Keratinocyte (primary cell): ENCODE data around the gene APOF. TPM values are rescaled to one million over a fixed set of nuclear protein-coding genes. Genes with fewer than 3 reads are reported as not detected.

Experiments
- DNase-seq: peaks from one replicate; pipeline ENCODE4 v3.0.0-alpha.2; 2011; ENCODE audit warnings: low read depth, missing footprints, low spot score
- FAIRE-seq: peaks from 2 replicates; lab custom pipeline; 2011; peaks lifted over from hg19 to GRCh38; lab: Jason Lieb, UNC
- H2AFZ ChIP-seq: 2 replicates; pipeline ENCODE4 v1.6.0; 2012; ENCODE audit warnings: low read length, control low read depth, inconsistent platforms; ENCODE audit not compliant: control insufficient read depth
- H3K27ac ChIP-seq: 2 replicates; pipeline ENCODE4 v1.5.1; 2011; ENCODE audit warnings: low read length; ENCODE audit not compliant: control insufficient read depth, insufficient read depth
- H3K27me3 ChIP-seq: 3 replicates; pipeline ENCODE4 v1.6.0; 2011; ENCODE audit warnings: low read length; ENCODE audit not compliant: control insufficient read depth, insufficient read depth; ENCODE audit errors: extremely low read depth
- H3K36me3 ChIP-seq, 2 experiments: 2 replicates in 1 of 2; 3 replicates in 1 of 2; pipeline ENCODE4 v1.5.1; 2011; ENCODE audit warnings: low read length in 2 of 2, mild to moderate bottlenecking in 1 of 2; ENCODE audit not compliant: control insufficient read depth in 2 of 2, insufficient read depth in 2 of 2; ENCODE audit errors: extremely low read depth in 1 of 2
- H3K4me1 ChIP-seq: 3 replicates; pipeline ENCODE4 v1.5.1; 2011; ENCODE audit warnings: low read length; ENCODE audit not compliant: control insufficient read depth, insufficient read depth; ENCODE audit errors: extremely low read depth
- H3K4me2 ChIP-seq: 3 replicates; pipeline ENCODE4 v1.6.0; 2011; ENCODE audit warnings: low read depth, low read length; ENCODE audit not compliant: control insufficient read depth, insufficient read depth; ENCODE audit errors: extremely low read depth
- H3K4me3 ChIP-seq, 3 experiments: fragments of 200-600 bp in 1 of 3; sonication (generic) in 1 of 3; 2 replicates in 2 of 3; 3 replicates in 1 of 3; pipeline ENCODE4 v1.5.1; 2011 to 2016; ENCODE audit warnings: low read length in 3 of 3, mild to moderate bottlenecking in 3 of 3, control low read depth in 2 of 3, inconsistent platforms in 1 of 3, low read depth in 1 of 3, mixed read lengths in 1 of 3, mixed run types in 1 of 3, moderate library complexity in 1 of 3; ENCODE audit not compliant: control insufficient read depth in 2 of 3, insufficient read depth in 2 of 3; ENCODE audit errors: extremely low read depth in 1 of 3
- H3K79me2 ChIP-seq: 2 replicates; pipeline ENCODE4 v1.6.0; 2012; ENCODE audit warnings: low read length; ENCODE audit not compliant: control insufficient read depth, insufficient read depth
- H3K9ac ChIP-seq: 3 replicates; pipeline ENCODE4 v1.6.0; 2011; ENCODE audit warnings: low read length; ENCODE audit not compliant: control insufficient read depth, insufficient read depth; ENCODE audit errors: extremely low read depth
- H3K9me1 ChIP-seq: 3 replicates; pipeline ENCODE4 v1.6.0; 2011; ENCODE audit warnings: low read length; ENCODE audit not compliant: control insufficient read depth, insufficient read depth; ENCODE audit errors: extremely low read depth
- H3K9me3 ChIP-seq: 2 replicates; pipeline ENCODE4 v1.5.1; 2012; ENCODE audit warnings: low read depth, low read length; ENCODE audit not compliant: control insufficient read depth
- H4K20me1 ChIP-seq: 3 replicates; pipeline ENCODE4 v1.6.0; 2011; ENCODE audit warnings: low read length; ENCODE audit not compliant: control insufficient read depth, insufficient read depth; ENCODE audit errors: extremely low read depth
- CTCF ChIP-seq, 3 experiments: IDR thresholded peaks in 1 of 3; conservative IDR thresholded peaks in 1 of 3; optimal IDR thresholded peaks in 1 of 3; 2 replicates in 2 of 3; 3 replicates in 1 of 3; pipeline versions ENCODE3 to v1.5.1; 2011; ENCODE audit warnings: low read length in 3 of 3, mild to moderate bottlenecking in 3 of 3, moderate library complexity in 2 of 3, control low read depth in 1 of 3, inconsistent platforms in 1 of 3; ENCODE audit not compliant: insufficient read depth in 2 of 3; ENCODE audit errors: extremely low read depth in 1 of 3
- EZH2 ChIP-seq: IDR thresholded peaks from one replicate; pipeline ENCODE4 v1.6.1; 2012; ENCODE audit warnings: inconsistent platforms, mild to moderate bottlenecking, low read length, moderate library complexity
- dilution Hi-C: fragments of 300-500 bp; cut with MboI; formaldehyde crosslinking; loops from one replicate; pipeline ENCODE4 v1.7.0; 2020; ENCODE audit warnings: low sequenced_read_pairs; ENCODE audit not compliant: extremely low pct_ligation_motif_present
- polyA plus RNA-seq, 5 experiments: library from polyadenylated mRNA; depleted of rRNA in 3 of 5; stranded (reverse) in 3 of 5; stranded (forward) in 1 of 5; unstranded in 1 of 5; fragments of >200 nt; gene quantifications; 1 replicate in 1 of 5; 2 replicates in 3 of 5; 3 replicates in 1 of 5; pipeline versions ENCODE4 v1.2.1 to v1.2.3, GENCODE V29; 2011 to 2012; ENCODE audit warnings: missing spikeins in 2 of 5, low read depth in 1 of 5, low replicate concordance in 1 of 5

Gene APOF
- polyA plus RNA-seq, 1 donor (not counting 4 experiments of a cell fraction or from before 2014, with no cell fraction given) = not detected

GRCh38 chr12:56321027-56321426 lies 41.6 kb downstream of the APOF start:
- Histone ChIP-seq H3K27me3 (no peaks in the 10 kb centered on the region), H3K9ac (no peak overlapping the region), H3K79me2 (no peaks in the 10 kb centered on the region), H3K4me3 (no peak overlapping the region), H3K4me1 (peaks cover 8% of the 10 kb centered on the region), H3K4me2 (no peak overlapping the region), H4K20me1 (no peaks in the 10 kb centered on the region), H3K9me1 (no peaks in the 10 kb centered on the region), H3K36me3 (peaks cover 16 to 29% of the 10 kb centered on the region in 2 experiments), H3K27ac (no peak overlapping the region), H3K9me3 (no peaks in the 10 kb centered on the region), H2AFZ (no peak overlapping the region)
- DNase-seq (no peak), FAIRE-seq (no peak)
- dilution Hi-C loops = no loop called here
- TF ChIP-seq EZH2 (no peak), CTCF (optimal IDR thresholded peaks at IDR 0.05 in 1 of 3, IDR thresholded peaks at IDR 0.05 in 1 of 3, conservative IDR thresholded peaks at IDR 0.05 in 1 of 3; ENCODE audit: extremely low read depth in 1 of 3, insufficient read depth in 2 of 3, low read length in 3 of 3) (no peak)

GRCh38 chr12:56317675-56318074 lies 45.0 kb downstream of the APOF start:
- H3K27ac ChIP-seq = no peak overlapping the region
- H3K27me3 ChIP-seq = no peaks in the 10 kb centered on the region
- DNase-seq (no peak), FAIRE-seq (no peak)
- peaks cover 8 to 9% of the 10 kb centered on the region in 2 experiments for H3K36me3 ChIP-seq
- H2AFZ ChIP-seq = no peak overlapping the region
- TF ChIP-seq CTCF (optimal IDR thresholded peaks at IDR 0.05 in 1 of 3, IDR thresholded peaks at IDR 0.05 in 1 of 3, conservative IDR thresholded peaks at IDR 0.05 in 1 of 3; ENCODE audit: extremely low read depth in 1 of 3, insufficient read depth in 2 of 3, low read length in 3 of 3) = no peak
- TF ChIP-seq EZH2 = no peak
- no peaks in the 10 kb centered on the region for H3K9me3 ChIP-seq
- no peak overlapping the region for H3K4me3 ChIP-seq
- peaks cover 17% of the 10 kb centered on the region for H3K79me2 ChIP-seq
- no peaks in the 10 kb centered on the region for H4K20me1 ChIP-seq
- peaks cover 13% of the 10 kb centered on the region for H3K4me1 ChIP-seq
- H3K9me1 ChIP-seq = no peaks in the 10 kb centered on the region
- dilution Hi-C loops = no loop called here
- H3K9ac ChIP-seq = no peak overlapping the region
- H3K4me2 ChIP-seq = no peak overlapping the region
